UCSD-AML1 (cell line): ENCODE data around the gene PRM3.

Source experiments
- DNase-seq: peaks from one replicate; lab custom pipeline; 2025; ENCODE audit not compliant: unreplicated experiment; lab: John Stamatoyannopoulos, UW

Gene PRM3, protein sequence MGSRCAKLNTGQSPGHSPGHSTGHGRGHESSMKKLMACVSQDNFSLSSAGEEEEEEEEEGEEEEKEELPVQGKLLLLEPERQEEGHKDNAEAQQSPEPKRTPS

DNA sequence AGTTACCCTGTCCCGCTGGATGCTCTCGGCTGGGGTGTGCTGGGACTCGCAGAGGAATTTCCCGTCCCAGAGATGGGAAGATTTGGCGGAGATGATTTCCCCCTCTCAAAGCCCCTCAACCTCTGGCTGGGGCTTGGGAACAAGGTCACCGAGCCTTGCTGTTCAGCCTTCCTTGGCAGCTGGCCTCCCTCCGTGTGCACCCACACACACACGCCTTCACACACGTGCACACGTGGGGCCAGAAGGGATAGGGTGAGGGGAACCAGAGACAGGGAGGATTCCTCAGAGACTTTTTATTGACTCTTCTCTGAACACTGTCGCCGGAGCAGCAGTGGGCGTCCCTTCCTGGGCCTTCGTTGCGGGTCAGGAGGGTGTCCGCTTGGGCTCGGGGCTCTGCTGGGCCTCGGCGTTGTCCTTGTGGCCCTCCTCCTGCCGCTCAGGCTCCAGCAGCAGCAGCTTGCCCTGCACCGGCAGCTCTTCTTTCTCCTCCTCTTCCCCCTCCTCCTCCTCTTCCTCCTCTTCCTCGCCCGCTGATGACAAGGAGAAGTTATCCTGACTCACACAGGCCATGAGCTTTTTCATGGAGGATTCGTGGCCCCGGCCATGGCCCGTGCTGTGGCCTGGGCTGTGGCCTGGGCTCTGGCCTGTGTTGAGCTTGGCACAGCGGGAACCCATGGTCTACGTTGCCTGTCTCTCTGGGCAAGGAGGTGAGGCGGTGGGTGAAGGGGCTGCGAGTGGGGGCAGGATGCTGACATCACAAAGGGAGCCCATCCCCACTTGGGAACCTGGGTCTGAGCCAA lies at the start of gene PRM3:
PRM3 (minus strand) TSS at position 709 of the 800 bp plus-strand sequence; CDS start at position 675, 34 bp downstream.
- no peak for DNase-seq

DNA sequence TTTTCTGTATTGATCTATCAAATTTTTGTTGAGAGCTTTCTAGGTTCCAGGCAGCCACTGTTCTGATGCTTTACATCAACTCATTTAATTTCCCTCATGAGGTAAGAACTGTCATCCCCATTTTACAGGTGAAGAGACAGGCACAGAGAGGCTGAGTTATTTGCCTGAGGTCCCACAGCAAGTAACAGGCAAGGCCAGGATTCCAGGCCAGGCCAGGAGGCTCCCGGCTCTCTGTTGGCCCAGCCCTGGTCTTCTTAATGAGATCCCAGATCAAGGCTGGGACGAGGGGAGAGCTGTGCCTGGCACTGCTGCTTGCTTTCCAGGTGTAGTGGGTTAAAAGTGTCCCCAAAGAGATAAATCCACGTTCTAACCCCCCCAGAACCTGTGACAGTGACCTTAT lies 49.4 kb upstream of the PRM3 start:
- DNase-seq: no peak

DNA sequence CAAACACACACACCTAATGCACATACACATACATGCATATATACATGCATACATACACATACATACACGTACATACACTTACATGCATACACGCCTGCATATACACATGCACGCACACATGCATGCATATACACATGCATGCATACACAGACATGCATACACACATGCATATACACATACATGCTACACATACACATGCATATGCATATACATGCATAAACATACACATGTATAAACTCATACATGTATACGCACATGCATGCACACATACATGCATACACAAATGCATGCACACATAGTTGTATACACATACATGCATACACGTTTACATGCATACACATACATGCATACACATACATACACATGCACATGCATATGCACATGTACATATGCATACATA lies 48.2 kb upstream of the PRM3 start:
- no peak for DNase-seq

- DNase-seq: no peak
Measured at GRCh38 chr16:11320170-11320569, 46.7 kb upstream of the PRM3 start.

DNA sequence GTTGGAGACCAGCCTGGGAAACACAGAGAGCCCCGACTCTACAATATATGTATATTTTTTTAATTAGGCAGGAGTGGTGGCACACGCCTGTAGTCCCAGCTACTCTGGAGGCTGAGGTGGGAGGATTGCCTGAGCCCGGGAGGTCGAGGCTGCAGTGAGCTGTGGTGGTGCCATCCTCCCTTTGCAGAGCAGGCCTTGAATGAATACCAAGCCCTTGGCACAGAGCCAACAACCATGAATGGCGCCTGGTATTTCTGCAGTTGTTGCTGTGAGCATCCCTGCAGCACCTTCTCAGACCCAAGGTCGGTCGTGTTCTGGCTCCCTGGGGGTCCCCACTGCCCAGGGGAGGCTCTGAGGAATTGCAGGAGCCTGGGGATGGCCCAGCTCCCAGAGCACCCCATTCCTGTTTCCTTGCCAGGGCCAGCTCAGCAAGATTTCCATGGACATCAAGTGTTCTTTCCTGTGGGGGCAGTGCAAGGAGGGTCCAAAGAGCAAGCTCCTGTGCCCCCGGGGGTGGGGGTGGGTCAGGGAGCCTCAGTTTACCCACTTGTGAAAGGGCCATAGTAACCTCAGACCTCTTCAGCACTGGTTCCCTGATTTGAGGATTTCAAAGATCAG lies 46.2 kb upstream of the PRM3 start:
- DNase-seq: no peak

GRCh38 chr16:11318817-11319216 lies 45.4 kb upstream of the PRM3 start:
- DNase-seq: no peak

GRCh38 chr16:11316331-11317015 lies 43.0 kb upstream of the PRM3 start:
- no peak for DNase-seq

- DNase-seq: peak; percentile 34
Measured at GRCh38 chr16:11315510-11315909, 42.1 kb upstream of the PRM3 start.

GRCh38 chr16:11314309-11314894 lies 41.0 kb upstream of the PRM3 start:
- no peak for DNase-seq

- DNase-seq: no peak
Measured at GRCh38 chr16:11313493-11314308, 40.3 kb upstream of the PRM3 start.

DNA sequence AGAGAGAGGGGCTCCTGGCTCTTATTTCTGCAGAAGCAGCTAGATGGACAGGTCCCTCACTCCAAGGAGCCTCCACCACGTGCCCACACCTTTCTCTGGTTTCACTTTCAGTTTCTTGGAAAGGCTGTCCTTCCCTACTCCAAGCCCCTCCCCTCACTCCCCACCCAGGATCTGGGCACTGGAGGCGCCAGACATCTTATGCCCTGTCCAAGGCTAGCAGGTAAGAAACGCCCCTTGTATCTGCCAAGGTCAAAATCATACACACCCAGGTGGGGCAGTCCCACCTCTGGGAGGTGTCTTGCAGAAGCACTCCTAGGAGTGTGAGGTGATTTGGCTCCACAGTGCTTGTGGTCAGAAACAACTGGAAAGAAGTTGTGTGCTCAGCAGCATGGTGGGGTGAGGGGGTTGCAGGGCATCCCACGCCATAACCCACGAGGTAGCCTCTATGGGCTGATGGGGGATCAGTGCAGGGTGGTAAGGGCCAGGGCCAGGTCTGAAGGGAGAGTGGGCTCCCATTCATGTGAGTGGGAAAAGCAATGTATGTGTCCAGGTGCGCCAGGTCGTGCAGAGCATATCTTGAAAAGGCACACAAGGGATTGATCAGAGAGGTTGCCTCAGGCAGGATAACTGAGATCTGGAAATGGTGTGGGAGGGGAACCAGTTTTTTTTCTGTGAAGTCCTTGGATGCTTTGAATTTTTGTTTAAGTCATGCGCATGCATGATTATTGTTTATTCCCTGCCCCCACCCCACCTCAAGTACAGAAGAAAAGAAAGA lies 39.5 kb upstream of the PRM3 start:
- DNase-seq: peak; percentile 33

- peak; percentile 45 for DNase-seq
Measured at GRCh38 chr16:11310997-11311561, 37.6 kb upstream of the PRM3 start.

DNA sequence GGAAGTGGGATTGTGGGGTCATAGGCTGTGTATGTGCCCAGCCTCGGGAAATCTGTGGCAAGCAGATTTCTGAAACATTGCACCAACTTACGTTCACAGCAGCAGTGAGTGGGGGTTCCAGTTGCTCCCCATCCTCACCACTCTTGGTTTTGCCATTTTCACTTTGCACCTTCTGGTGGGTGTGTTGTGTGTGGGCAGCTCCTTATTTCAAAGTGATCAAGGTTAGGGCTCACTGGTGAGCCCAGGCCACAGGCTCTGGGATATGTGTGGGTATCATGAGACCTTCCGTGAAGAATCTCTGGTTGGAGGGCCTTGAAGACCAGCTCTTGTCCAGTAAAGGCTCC lies 37.2 kb upstream of the PRM3 start:
- no peak for DNase-seq

GRCh38 chr16:11309895-11310633 lies 36.6 kb upstream of the PRM3 start:
- DNase-seq: no peak

DNA sequence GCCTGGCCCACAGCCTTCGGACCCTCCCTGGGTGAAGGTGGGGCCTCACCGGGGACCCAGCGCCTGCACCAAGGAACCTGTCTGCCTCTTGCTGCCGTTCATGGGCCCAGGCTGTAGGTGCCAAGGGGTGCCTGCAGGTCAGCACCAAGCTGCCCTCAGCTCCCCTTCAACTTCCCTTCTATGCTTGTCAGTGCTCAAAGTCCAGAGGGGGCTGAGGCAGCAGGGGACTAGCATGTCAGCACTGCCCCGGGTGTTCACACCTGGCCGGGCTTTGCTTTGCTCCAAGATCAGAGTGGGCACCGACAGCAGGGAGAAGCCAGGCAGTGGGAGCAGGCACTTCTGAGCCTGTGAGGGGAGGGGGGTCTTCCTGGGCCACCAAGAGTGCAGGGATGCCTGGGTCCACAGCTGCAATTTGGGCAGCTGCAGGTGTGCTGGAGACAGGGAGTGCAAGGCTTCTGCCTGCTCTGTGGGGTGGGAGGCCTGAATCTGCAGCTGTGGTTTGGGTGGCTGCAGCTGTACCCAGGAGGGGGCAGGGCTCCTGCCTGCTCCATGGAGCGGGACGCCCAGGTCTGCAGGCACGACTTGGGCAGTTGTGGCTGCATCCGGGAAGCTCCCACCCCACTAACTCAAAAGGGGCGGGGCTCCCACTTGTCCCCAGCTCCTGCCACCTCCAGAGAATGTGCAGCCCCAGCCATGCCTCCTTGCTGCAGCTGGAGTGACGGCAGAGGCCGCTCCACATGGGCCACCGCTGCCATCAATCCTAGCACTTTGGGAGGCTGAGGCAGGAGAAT lies 35.3 kb upstream of the PRM3 start:
- DNase-seq: peak; percentile 27

DNA sequence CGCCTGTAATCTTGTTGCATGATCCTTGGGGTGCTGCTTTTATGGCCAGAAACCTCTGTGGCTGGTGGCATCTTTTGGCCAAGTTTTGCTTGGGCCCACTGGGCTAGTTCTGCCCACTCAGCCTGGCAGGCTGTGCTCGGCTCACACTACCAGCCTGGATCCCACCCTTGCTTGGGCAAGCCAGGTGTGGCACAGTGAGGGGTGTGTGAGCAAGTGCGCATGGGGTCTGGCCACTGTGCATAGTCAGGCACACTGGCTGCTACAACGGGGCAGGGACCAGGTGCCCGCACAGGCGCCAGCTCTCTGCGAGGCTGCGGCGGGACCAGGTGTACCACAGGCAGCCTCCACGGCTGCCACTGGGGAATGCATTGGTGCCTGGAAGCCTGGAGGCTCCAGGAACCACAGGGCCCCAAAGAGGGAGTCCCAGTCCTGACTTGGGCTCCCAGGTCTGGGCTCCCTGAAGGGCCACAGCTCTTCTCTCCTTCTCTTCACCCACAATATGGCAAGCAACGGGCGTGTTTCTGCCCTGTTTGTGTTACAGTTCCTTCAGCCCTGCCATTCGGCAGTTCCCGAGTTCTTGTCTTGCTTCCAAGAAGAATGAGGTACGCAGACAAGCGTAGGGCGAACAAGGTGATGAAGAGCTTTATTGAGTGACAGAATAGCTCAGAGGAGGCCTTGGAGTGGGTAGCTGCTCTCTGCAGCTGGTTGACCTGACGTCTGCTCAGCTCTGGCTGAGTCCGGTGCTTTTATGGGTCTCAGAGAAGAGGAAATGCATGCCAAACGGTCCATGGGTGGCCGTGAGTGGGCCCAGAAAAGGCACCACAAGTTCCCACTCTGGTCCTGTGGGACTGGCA lies 34.4 kb upstream of the PRM3 start:
- no peak for DNase-seq

DNA sequence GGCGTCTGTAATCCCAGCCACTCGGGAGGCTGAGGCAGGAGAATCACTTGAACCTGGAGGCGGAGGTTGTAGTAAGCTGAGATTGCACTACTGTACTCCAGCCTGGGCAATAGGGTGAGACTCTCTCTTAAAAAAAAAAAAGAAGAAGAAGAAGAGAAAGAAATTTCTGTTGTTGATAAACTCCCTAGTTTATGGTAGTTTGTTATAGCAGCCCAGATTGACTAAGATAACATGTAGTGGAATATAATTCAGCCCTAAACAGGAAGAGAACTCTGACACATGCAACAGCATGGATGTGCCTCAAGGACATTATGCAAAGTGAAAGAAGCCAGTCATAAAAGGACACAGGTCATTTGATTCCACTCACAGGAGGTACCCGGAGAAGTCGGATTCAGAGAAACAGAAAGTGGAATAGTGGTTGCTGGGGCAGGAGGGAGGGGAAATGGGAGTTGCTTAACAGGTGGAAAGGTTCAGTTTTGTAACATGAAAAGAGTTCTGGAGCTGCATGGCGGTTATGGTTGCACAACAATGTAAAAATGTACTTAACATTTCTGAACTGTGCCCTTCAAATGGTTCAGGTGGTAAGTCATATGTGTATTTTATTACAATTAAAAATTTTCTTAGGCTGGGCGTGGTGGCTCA lies 33.7 kb upstream of the PRM3 start:
- DNase-seq: no peak
